ENCODE results near the gene PLTP. TPM values are rescaled to one million over a fixed set of nuclear protein-coding genes. Genes with fewer than 3 reads are reported as not detected.

The PLTP gene
- total RNA-seq, 1 experiment from 2014 or later: 4.7 TPM

DNA sequence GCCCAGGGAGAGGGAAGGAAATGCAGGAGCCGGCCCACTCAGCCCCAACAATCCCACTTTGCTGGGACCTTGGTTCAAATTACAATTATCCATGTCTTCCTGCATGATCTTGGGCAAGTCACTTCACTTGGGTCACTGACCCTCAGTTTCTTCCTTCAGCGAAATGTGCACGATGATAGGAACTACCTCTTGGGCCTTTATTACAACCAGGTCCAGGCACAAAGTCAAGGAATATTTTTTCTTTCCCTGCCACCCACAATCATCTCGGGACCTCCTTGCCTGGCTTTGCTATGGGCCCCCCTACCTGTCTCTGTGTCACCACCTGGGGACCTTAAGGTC lies 358 bp upstream of the PLTP start:
- ChIA-PET RAD21 (ENCODE audit: low non-redundant PET in 1 of 2, low total read pairs in 2 of 2, uncharacterized antibody in 2 of 2, unreplicated experiment in 2 of 2) (no interaction called here), POLR2A (no interaction called here), CTCF (no interaction called here)
- ATAC-seq (no peak), DNase-seq (ENCODE audit: low read depth, low spot score) (no peak)
- Histone ChIP-seq H3K27ac (ENCODE audit: low read depth, low read length) (no peak overlapping the region), H3K27me3 (ENCODE audit: insufficient read depth, low read length) (no peaks in the 10 kb centered on the region), H3K4me1 (ENCODE audit: control insufficient read depth in 1 of 2, insufficient read depth in 2 of 2, low read length in 2 of 2) (peaks cover 0 to 15% of the 10 kb centered on the region in 2 experiments; a peak in 3 of 4 replicates), H3K79me2 (ENCODE audit: insufficient read depth, low read length) (no peaks in the 10 kb centered on the region), H4K20me1 (ENCODE audit: insufficient read depth) (no peaks in the 10 kb centered on the region), H3K9ac (ENCODE audit: low read length) (no peak overlapping the region), H3K36me3 (ENCODE audit: control insufficient read depth in 1 of 2, insufficient read depth in 2 of 2, low read length in 2 of 2) (no peaks in the 10 kb centered on the region), H2AFZ (ENCODE audit: low read depth, low read length, poor library complexity, severe bottlenecking) (no peak overlapping the region), H3K9me3 (ENCODE audit: control insufficient read depth in 1 of 2, insufficient read depth in 1 of 2, low read depth in 1 of 2, low read length in 2 of 2) (no peaks in the 10 kb centered on the region), H3K9me2 (ENCODE audit: insufficient read depth) (no peaks in the 10 kb centered on the region), H3K4me2 (ENCODE audit: low read length) (no peak overlapping the region), H3K4me3 (replicated peaks in 1 of 2; ENCODE audit: low read depth in 1 of 2, low read length in 2 of 2) (no peak overlapping the region)
- TF ChIP-seq SIN3A (IDR thresholded peaks at IDR 0.05; ENCODE audit: low read depth) (no peak), SRF (IDR thresholded peaks at IDR 0.05; ENCODE audit: low read depth) (no peak), EZH2 (IDR thresholded peaks at IDR 0.05) (no peak), POLR2AphosphoS5 (IDR thresholded peaks at IDR 0.05; ENCODE audit: low read depth, low read length) (no peak), EZH2phosphoT487 (IDR thresholded peaks at IDR 0.05; ENCODE audit: borderline replicate concordance) (no peak), ZNF274 (IDR thresholded peaks at IDR 0.05; ENCODE audit: low read depth, low read length) (no peak), CBX3 (IDR thresholded peaks at IDR 0.05; ENCODE audit: low read depth) (no peak), TCF7L2 (IDR thresholded peaks at IDR 0.05; ENCODE audit: borderline replicate concordance, extremely low read depth, insufficient read depth, insufficient read length) (no peak)
- TF ChIP-seq, protein P1, sequence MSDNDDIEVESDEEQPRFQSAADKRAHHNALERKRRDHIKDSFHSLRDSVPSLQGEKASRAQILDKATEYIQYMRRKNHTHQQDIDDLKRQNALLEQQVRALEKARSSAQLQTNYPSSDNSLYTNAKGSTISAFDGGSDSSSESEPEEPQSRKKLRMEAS (IDR thresholded peaks at IDR 0.05): no peak
- TF ChIP-seq, protein P2, sequence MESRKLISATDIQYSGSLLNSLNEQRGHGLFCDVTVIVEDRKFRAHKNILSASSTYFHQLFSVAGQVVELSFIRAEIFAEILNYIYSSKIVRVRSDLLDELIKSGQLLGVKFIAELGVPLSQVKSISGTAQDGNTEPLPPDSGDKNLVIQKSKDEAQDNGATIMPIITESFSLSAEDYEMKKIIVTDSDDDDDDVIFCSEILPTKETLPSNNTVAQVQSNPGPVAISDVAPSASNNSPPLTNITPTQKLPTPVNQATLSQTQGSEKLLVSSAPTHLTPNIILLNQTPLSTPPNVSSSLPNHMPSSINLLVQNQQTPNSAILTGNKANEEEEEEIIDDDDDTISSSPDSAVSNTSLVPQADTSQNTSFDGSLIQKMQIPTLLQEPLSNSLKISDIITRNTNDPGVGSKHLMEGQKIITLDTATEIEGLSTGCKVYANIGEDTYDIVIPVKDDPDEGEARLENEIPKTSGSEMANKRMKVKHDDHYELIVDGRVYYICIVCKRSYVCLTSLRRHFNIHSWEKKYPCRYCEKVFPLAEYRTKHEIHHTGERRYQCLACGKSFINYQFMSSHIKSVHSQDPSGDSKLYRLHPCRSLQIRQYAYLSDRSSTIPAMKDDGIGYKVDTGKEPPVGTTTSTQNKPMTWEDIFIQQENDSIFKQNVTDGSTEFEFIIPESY (IDR thresholded peaks at IDR 0.05; ENCODE audit: extremely low read depth, insufficient replicate concordance, low read length): no peak
- TF ChIP-seq, protein P3, sequence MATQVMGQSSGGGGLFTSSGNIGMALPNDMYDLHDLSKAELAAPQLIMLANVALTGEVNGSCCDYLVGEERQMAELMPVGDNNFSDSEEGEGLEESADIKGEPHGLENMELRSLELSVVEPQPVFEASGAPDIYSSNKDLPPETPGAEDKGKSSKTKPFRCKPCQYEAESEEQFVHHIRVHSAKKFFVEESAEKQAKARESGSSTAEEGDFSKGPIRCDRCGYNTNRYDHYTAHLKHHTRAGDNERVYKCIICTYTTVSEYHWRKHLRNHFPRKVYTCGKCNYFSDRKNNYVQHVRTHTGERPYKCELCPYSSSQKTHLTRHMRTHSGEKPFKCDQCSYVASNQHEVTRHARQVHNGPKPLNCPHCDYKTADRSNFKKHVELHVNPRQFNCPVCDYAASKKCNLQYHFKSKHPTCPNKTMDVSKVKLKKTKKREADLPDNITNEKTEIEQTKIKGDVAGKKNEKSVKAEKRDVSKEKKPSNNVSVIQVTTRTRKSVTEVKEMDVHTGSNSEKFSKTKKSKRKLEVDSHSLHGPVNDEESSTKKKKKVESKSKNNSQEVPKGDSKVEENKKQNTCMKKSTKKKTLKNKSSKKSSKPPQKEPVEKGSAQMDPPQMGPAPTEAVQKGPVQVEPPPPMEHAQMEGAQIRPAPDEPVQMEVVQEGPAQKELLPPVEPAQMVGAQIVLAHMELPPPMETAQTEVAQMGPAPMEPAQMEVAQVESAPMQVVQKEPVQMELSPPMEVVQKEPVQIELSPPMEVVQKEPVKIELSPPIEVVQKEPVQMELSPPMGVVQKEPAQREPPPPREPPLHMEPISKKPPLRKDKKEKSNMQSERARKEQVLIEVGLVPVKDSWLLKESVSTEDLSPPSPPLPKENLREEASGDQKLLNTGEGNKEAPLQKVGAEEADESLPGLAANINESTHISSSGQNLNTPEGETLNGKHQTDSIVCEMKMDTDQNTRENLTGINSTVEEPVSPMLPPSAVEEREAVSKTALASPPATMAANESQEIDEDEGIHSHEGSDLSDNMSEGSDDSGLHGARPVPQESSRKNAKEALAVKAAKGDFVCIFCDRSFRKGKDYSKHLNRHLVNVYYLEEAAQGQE (IDR thresholded peaks at IDR 0.05; ENCODE audit: low read depth): no peak
- TF ChIP-seq, protein P4, sequence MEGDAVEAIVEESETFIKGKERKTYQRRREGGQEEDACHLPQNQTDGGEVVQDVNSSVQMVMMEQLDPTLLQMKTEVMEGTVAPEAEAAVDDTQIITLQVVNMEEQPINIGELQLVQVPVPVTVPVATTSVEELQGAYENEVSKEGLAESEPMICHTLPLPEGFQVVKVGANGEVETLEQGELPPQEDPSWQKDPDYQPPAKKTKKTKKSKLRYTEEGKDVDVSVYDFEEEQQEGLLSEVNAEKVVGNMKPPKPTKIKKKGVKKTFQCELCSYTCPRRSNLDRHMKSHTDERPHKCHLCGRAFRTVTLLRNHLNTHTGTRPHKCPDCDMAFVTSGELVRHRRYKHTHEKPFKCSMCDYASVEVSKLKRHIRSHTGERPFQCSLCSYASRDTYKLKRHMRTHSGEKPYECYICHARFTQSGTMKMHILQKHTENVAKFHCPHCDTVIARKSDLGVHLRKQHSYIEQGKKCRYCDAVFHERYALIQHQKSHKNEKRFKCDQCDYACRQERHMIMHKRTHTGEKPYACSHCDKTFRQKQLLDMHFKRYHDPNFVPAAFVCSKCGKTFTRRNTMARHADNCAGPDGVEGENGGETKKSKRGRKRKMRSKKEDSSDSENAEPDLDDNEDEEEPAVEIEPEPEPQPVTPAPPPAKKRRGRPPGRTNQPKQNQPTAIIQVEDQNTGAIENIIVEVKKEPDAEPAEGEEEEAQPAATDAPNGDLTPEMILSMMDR (IDR thresholded peaks at IDR 0.05 in 2 of 3, conservative IDR thresholded peaks at IDR 0.05 in 1 of 3; ENCODE audit: borderline replicate concordance in 1 of 3, insufficient read depth in 1 of 3, low read depth in 2 of 3, low read length in 2 of 3): no peak
- intact Hi-C loops (cut with micrococcal nuclease): no loop called here
- no TSS peak for BruUV-seq (replicated peaks)

Data from HCT116 (cell line).